WTC11 (cell line): ENCODE results near the gene ITGA2B. TPM values are rescaled to one million over a fixed set of nuclear protein-coding genes. Genes with fewer than 3 reads are reported as not detected.

ENCODE experiments used
- ATAC-seq: fragments of 200-7000 bp; cut with Tn5 transposase; 2 replicates; pipeline ENCODE4 v1.10.0; 2021; ENCODE audit warnings: mild to moderate bottlenecking, moderate library complexity
- CTCF ChIA-PET: fragments of 300-600 bp; sonication (Branson Sonifier 250); formaldehyde crosslinking; loops from one replicate; lab custom pipeline; 2021; ENCODE audit warnings: antibody characterized with exemption; lab: Charles Lee
- POLR2A ChIA-PET: fragments of 350-600 bp; sonication (Branson Sonifier 250); formaldehyde crosslinking; loops from one replicate; lab custom pipeline; 2021; ENCODE audit warnings: antibody characterized with exemption; lab: Charles Lee
- DNase-seq: peaks from one replicate; pipeline ENCODE4 v3.0.0; 2021; ENCODE audit warnings: low spot score
- H3K27ac Mint-ChIP-seq: 2 replicates; pipeline ENCODE4 v1.8.0; 2021; ENCODE audit warnings: mixed read lengths
- H3K27me3 Mint-ChIP-seq: 2 replicates; pipeline ENCODE4 v1.8.0; 2021; ENCODE audit warnings: low read depth, mild to moderate bottlenecking, moderate library complexity, mixed read lengths
- H3K36me3 Mint-ChIP-seq: 2 replicates; pipeline ENCODE4 v1.8.0; 2021; ENCODE audit warnings: mixed read lengths
- H3K4me1 Mint-ChIP-seq: 2 replicates; pipeline ENCODE4 v1.8.0; 2022; ENCODE audit warnings: mixed read lengths
- H3K4me3 Mint-ChIP-seq: 2 replicates; pipeline ENCODE4 v1.8.0; 2021; ENCODE audit warnings: mild to moderate bottlenecking, moderate library complexity, mixed read lengths
- H3K9me3 Mint-ChIP-seq: 2 replicates; pipeline ENCODE4 v1.8.0; 2021; ENCODE audit warnings: mixed read lengths
- AR ChIP-seq: fragments of 250-450 bp; sonication (Bioruptor Pico); IDR thresholded peaks from 2 replicates; pipeline ENCODE4 v1.9.0; 2021; ENCODE audit warnings: mild to moderate bottlenecking
- FOXP1 ChIP-seq: sonication (generic); formaldehyde crosslinking; IDR thresholded peaks from 2 replicates; pipeline ENCODE4 v1.8.0; 2022; ENCODE audit warnings: missing genetic modification reagents, mild to moderate bottlenecking, moderate library complexity, borderline replicate concordance
- GABPB1 ChIP-seq: sonication (generic); formaldehyde crosslinking; IDR thresholded peaks from 2 replicates; pipeline ENCODE4 v1.8.1; 2023; ENCODE audit warnings: mild to moderate bottlenecking, missing genetic modification reagents
- KAT7 ChIP-seq: sonication (generic); formaldehyde crosslinking; IDR thresholded peaks from 2 replicates; pipeline ENCODE4 v1.8.1; 2023; ENCODE audit warnings: missing genetic modification reagents, mild to moderate bottlenecking, borderline replicate concordance
- MYBL2 ChIP-seq: sonication (generic); formaldehyde crosslinking; IDR thresholded peaks from 2 replicates; pipeline ENCODE4 v1.8.1; 2023; ENCODE audit warnings: mild to moderate bottlenecking, moderate library complexity, missing genetic modification reagents
- NFYB ChIP-seq: sonication (generic); formaldehyde crosslinking; conservative IDR thresholded peaks from 2 replicates; pipeline ENCODE4 v1.8.0; 2022; ENCODE audit warnings: low read depth, missing genetic modification reagents
- NR1H2 ChIP-seq: sonication (generic); formaldehyde crosslinking; IDR thresholded peaks from 2 replicates; pipeline ENCODE4 v1.9.0; 2021; ENCODE audit warnings: mild to moderate bottlenecking, moderate library complexity, missing genetic modification reagents
- NR2C2 ChIP-seq: sonication (generic); formaldehyde crosslinking; IDR thresholded peaks from 2 replicates; pipeline ENCODE4 v1.8.0; 2022; ENCODE audit warnings: mild to moderate bottlenecking, missing genetic modification reagents
- PRRX2 ChIP-seq: fragments of 250-450 bp; sonication (Bioruptor Pico); IDR thresholded peaks from 2 replicates; pipeline ENCODE4 v1.8.0; 2021; ENCODE audit warnings: mild to moderate bottlenecking
- RORB ChIP-seq: fragments of 250-450 bp; sonication (Bioruptor Pico); IDR thresholded peaks from 2 replicates; pipeline ENCODE4 v1.9.0; 2021; ENCODE audit warnings: mild to moderate bottlenecking
- STAT6 ChIP-seq: sonication (generic); formaldehyde crosslinking; conservative IDR thresholded peaks from 2 replicates; pipeline ENCODE4 v1.8.1; 2023; ENCODE audit warnings: mild to moderate bottlenecking, low read depth, missing genetic modification reagents, moderate library complexity
- TEAD1 ChIP-seq: sonication (generic); formaldehyde crosslinking; IDR thresholded peaks from 2 replicates; pipeline ENCODE4 v1.8.0; 2022; ENCODE audit warnings: mild to moderate bottlenecking, missing genetic modification reagents
- TP53 ChIP-seq: sonication (generic); formaldehyde crosslinking; IDR thresholded peaks from 2 replicates; pipeline ENCODE4 v1.8.1; 2023; ENCODE audit warnings: mild to moderate bottlenecking, missing genetic modification reagents
- USF1 ChIP-seq: sonication (generic); formaldehyde crosslinking; IDR thresholded peaks from 2 replicates; pipeline ENCODE4 v1.8.0; 2022; ENCODE audit warnings: mild to moderate bottlenecking, missing genetic modification reagents
- ZNF138 ChIP-seq: sonication (generic); formaldehyde crosslinking; conservative IDR thresholded peaks from 2 replicates; pipeline ENCODE4 v1.8.1; 2022; ENCODE audit warnings: mild to moderate bottlenecking, moderate library complexity, missing genetic modification reagents
- ZNF232 ChIP-seq: sonication (generic); formaldehyde crosslinking; IDR thresholded peaks from 2 replicates; pipeline ENCODE4 v1.8.0; 2022; ENCODE audit warnings: mild to moderate bottlenecking, missing genetic modification reagents
- ZNF317 ChIP-seq: sonication (generic); formaldehyde crosslinking; IDR thresholded peaks from 2 replicates; pipeline ENCODE4 v1.8.1; 2023; ENCODE audit warnings: low read depth, mild to moderate bottlenecking, moderate library complexity, missing genetic modification reagents, borderline replicate concordance
- ZNF396 ChIP-seq: fragments of 250-450 bp; sonication (Bioruptor Pico); IDR thresholded peaks from 2 replicates; pipeline ENCODE4 v1.8.0; 2021; ENCODE audit warnings: mild to moderate bottlenecking, moderate library complexity, borderline replicate concordance
- ZNF416 ChIP-seq: fragments of 250-450 bp; sonication (Bioruptor Pico); IDR thresholded peaks from 2 replicates; pipeline ENCODE4 v1.9.0; 2021; ENCODE audit warnings: mild to moderate bottlenecking, inconsistent platforms
- total RNA-seq: library from RNA; stranded (reverse); gene quantifications from 3 replicates; pipeline ENCODE4 v1.2.3, GENCODE V29; 2021
- TF ChIP-seq, protein P1 (sequence below): sonication (generic); formaldehyde crosslinking; IDR thresholded peaks from 2 replicates; pipeline ENCODE4 v1.8.1; 2023; ENCODE audit warnings: mild to moderate bottlenecking, missing genetic modification reagents, borderline replicate concordance
- TF ChIP-seq, protein P2 (sequence below): sonication (generic); formaldehyde crosslinking; IDR thresholded peaks from 2 replicates; pipeline ENCODE4 v1.8.1; 2022; ENCODE audit warnings: low read depth, missing genetic modification reagents, borderline replicate concordance
- TF ChIP-seq, protein P3 (sequence below): sonication (generic); formaldehyde crosslinking; IDR thresholded peaks from 2 replicates; pipeline ENCODE4 v1.8.1; 2023; ENCODE audit warnings: mild to moderate bottlenecking, moderate library complexity, missing genetic modification reagents

ITGA2B gene
- total RNA-seq, 1 experiment from 2014 or later, result 21.5 TPM

- TF ChIP-seq AR (CRISPR knock-in tag) (no peak), ZNF416 (no peak), ZNF396 (no peak), USF1 (CRISPR knock-in tag) (no peak), ZNF138 (CRISPR knock-in tag) (no peak), MYBL2 (CRISPR knock-in tag) (no peak)
- TF ChIP-seq, protein P1, sequence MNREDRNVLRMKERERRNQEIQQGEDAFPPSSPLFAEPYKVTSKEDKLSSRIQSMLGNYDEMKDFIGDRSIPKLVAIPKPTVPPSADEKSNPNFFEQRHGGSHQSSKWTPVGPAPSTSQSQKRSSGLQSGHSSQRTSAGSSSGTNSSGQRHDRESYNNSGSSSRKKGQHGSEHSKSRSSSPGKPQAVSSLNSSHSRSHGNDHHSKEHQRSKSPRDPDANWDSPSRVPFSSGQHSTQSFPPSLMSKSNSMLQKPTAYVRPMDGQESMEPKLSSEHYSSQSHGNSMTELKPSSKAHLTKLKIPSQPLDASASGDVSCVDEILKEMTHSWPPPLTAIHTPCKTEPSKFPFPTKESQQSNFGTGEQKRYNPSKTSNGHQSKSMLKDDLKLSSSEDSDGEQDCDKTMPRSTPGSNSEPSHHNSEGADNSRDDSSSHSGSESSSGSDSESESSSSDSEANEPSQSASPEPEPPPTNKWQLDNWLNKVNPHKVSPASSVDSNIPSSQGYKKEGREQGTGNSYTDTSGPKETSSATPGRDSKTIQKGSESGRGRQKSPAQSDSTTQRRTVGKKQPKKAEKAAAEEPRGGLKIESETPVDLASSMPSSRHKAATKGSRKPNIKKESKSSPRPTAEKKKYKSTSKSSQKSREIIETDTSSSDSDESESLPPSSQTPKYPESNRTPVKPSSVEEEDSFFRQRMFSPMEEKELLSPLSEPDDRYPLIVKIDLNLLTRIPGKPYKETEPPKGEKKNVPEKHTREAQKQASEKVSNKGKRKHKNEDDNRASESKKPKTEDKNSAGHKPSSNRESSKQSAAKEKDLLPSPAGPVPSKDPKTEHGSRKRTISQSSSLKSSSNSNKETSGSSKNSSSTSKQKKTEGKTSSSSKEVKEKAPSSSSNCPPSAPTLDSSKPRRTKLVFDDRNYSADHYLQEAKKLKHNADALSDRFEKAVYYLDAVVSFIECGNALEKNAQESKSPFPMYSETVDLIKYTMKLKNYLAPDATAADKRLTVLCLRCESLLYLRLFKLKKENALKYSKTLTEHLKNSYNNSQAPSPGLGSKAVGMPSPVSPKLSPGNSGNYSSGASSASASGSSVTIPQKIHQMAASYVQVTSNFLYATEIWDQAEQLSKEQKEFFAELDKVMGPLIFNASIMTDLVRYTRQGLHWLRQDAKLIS (CRISPR knock-in tag), result no peak
Measured at GRCh38 chr17:44414394-44415155, 25.1 kb upstream of the ITGA2B start (continued).

DNA sequence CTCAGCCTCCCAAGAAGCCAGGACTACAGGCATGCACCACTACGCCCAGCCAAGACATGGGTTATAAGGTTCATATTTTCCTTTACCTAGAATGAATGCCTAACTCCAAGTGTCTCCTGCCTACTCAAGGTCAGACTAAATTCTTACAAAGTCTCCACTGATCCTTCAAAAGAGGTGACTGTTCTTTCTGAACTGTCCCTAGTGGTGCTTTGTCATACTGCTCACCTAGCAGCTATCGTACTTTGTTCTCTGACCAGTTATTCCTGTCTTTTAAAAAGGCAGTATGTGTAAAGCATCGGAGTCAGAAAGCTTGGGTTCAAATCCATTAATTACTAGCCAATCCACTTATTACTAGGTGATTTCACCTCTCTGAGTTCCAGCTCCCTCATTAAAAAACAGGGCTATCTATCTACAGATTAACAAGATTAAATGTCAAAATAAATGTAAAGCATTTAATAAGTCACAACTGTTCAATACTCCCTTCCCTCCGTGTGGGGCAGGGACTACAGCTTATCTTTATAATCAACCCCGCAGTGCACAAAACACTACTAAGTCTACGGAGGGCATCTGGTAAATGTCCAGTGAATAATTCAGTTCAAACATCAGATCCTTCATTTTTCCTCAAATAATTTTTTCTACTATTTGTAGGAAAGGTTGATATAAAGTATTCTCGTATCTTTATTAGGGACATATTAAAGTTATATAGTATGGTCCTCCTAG is 20.0 kb upstream of the ITGA2B start:
- Mint-ChIP-seq H3K4me3 (no peak overlapping the region), H3K27ac (no peak overlapping the region), H3K9me3 (no peaks in the 10 kb centered on the region), H3K4me1 (no peaks in the 10 kb centered on the region), H3K27me3 (no peaks in the 10 kb centered on the region), H3K36me3 (peaks cover 12% of the 10 kb centered on the region)
- CTCF ChIA-PET, result interaction anchor here (0.5 to 1.2 kb wide), 3 partner anchors 10 to 114 kb away, joined by 4 to 7 read pairs (median 4); no protein-coding TSS in a partner anchor
- POLR2A ChIA-PET, result no interaction called here
- DNase-seq, result no peak
- no peak for ATAC-seq
- no peak for TF ChIP-seq FOXP1
- TF ChIP-seq ZNF317, result no peak
- no peak for TF ChIP-seq STAT6
- TF ChIP-seq ZNF232 (CRISPR knock-in tag), result no peak
- no peak for TF ChIP-seq PRRX2
- TF ChIP-seq NR1H2 (CRISPR knock-in tag), result no peak
- TF ChIP-seq NFYB, result no peak
- TF ChIP-seq TEAD1 (CRISPR knock-in tag), result no peak
- no peak for TF ChIP-seq KAT7 (CRISPR knock-in tag)
- TF ChIP-seq, protein P2, sequence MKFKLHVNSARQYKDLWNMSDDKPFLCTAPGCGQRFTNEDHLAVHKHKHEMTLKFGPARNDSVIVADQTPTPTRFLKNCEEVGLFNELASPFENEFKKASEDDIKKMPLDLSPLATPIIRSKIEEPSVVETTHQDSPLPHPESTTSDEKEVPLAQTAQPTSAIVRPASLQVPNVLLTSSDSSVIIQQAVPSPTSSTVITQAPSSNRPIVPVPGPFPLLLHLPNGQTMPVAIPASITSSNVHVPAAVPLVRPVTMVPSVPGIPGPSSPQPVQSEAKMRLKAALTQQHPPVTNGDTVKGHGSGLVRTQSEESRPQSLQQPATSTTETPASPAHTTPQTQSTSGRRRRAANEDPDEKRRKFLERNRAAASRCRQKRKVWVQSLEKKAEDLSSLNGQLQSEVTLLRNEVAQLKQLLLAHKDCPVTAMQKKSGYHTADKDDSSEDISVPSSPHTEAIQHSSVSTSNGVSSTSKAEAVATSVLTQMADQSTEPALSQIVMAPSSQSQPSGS (CRISPR knock-in tag), result no peak
- no peak for TF ChIP-seq GABPB1 (CRISPR knock-in tag)
- no peak for TF ChIP-seq RORB
- TF ChIP-seq NR2C2 (CRISPR knock-in tag), result no peak
- TF ChIP-seq, protein P3, sequence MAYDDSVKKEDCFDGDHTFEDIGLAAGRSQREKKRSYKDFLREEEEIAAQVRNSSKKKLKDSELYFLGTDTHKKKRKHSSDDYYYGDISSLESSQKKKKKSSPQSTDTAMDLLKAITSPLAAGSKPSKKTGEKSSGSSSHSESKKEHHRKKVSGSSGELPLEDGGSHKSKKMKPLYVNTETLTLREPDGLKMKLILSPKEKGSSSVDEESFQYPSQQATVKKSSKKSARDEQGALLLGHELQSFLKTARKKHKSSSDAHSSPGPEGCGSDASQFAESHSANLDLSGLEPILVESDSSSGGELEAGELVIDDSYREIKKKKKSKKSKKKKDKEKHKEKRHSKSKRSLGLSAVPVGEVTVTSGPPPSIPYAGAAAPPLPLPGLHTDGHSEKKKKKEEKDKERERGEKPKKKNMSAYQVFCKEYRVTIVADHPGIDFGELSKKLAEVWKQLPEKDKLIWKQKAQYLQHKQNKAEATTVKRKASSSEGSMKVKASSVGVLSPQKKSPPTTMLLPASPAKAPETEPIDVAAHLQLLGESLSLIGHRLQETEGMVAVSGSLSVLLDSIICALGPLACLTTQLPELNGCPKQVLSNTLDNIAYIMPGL (CRISPR knock-in tag), result no peak
- no peak for TF ChIP-seq TP53
